Lower lobe of right lung (tissue), 2 donors: ENCODE data around the gene ANKRD6. TPM values are rescaled to one million over a fixed set of nuclear protein-coding genes. Genes with fewer than 3 reads are reported as not detected.

Source experiments
- ATAC-seq, 2 donors: fragments of 200-7000 bp; cut with Tn5 transposase; one replicate each; pipeline ENCODE4 v1.9.1; 2020 to 2022; ENCODE audit warnings: mild to moderate bottlenecking in 2 of 2, moderate library complexity in 2 of 2
- DNase-seq: peaks from one replicate; pipeline ENCODE4 v3.0.0-alpha.2; 2020
- H3K27ac ChIP-seq: fragments of 200-600 bp; one replicate; pipeline ENCODE4 v1.8.0; 2022
- H3K27me3 ChIP-seq: fragments of 200-600 bp; one replicate; pipeline ENCODE4 v1.8.0; 2022; ENCODE audit warnings: low read depth
- H3K36me3 ChIP-seq: fragments of 200-600 bp; one replicate; pipeline ENCODE4 v1.8.0; 2022; ENCODE audit warnings: mild to moderate bottlenecking
- H3K4me1 ChIP-seq: fragments of 200-600 bp; one replicate; pipeline ENCODE4 v1.8.0; 2022
- H3K4me3 ChIP-seq: fragments of 200-600 bp; one replicate; pipeline ENCODE4 v1.8.0; 2022; ENCODE audit warnings: mild to moderate bottlenecking
- H3K9me3 ChIP-seq: fragments of 200-600 bp; one replicate; pipeline ENCODE4 v1.8.0; 2022
- CTCF ChIP-seq: fragments of 200-600 bp; IDR thresholded peaks from one replicate; pipeline ENCODE4 v1.8.0; 2022; ENCODE audit warnings: antibody characterized with exemption, mild to moderate bottlenecking
- intact Hi-C: fragments of 100-400 bp; cut with DNase I; formaldehyde crosslinking; loops from one replicate; pipeline ENCODE4 v1.11.0; 2022
- total RNA-seq: library from RNA; stranded (reverse); fragmentation: NEBNext Ultra II Directional; extraction: Animal tissue kit (Norgen Biotek cat#: 25700); gene quantifications from one replicate; pipeline ENCODE4 v1.2.1, GENCODE V29; 2021
- donor health status: DM: no; HTN: yes; CAD: no; lungs with severe emphysema.

ANKRD6 gene
- total RNA-seq, 1 donor from 2014 or later = 17.7 TPM

DNA sequence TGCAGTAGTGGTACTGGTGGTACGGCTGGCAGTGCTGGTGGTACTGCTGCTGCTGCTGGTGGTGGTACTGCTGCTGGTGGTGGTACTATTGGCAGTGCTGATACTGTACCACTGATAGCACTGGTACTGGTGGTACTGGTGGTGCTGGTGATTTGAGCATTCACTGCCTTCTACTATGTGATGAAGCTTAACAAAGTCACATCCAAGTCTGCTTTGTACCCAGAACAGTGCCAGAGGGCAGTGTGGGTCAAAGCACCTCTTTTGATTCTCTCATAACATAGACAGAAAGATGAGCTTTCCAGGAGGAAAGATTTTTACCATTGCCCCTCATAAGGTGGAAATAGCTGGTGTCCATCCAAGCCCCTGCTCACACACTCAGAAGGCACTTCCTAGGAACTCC, 48.7 kb downstream of the ANKRD6 start:
- H3K4me1 ChIP-seq = peaks cover 9% of the 10 kb centered on the region
- no peaks in the 10 kb centered on the region for H3K27me3 ChIP-seq
- no peak for ATAC-seq
- TF ChIP-seq CTCF = no peak
- H3K4me3 ChIP-seq = no peak overlapping the region
- no peak for DNase-seq
- H3K36me3 ChIP-seq = no peaks in the 10 kb centered on the region
- H3K27ac ChIP-seq = no peak overlapping the region
- intact Hi-C loops = no loop called here
- no peaks in the 10 kb centered on the region for H3K9me3 ChIP-seq

DNA sequence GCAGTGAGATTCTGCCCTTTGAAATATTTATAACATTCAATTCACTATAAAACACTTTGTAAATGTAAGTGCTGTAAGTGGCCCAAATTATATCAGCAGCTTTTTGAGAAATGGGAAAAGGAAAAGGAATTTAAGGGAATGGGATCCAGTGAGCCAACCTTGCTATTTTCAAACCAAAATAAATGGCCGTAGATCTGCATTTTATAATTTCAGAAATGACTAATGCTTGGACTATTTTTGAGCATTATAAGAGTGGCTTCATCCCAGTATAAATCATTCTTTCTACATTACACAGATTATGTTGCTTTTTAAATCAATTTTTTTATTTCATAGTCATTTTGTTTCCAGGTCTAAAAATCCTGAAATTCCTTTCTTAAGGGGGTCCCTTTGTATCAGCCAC, 49.2 kb downstream of the ANKRD6 start:
- H3K9me3 ChIP-seq = no peaks in the 10 kb centered on the region
- no peak overlapping the region for H3K4me3 ChIP-seq
- intact Hi-C loops = no loop called here
- peaks cover 9% of the 10 kb centered on the region for H3K4me1 ChIP-seq
- H3K36me3 ChIP-seq = no peaks in the 10 kb centered on the region
- DNase-seq (no peak), ATAC-seq (no peak)
- no peaks in the 10 kb centered on the region for H3K27me3 ChIP-seq
- TF ChIP-seq CTCF = no peak
- H3K27ac ChIP-seq = no peak overlapping the region

DNA sequence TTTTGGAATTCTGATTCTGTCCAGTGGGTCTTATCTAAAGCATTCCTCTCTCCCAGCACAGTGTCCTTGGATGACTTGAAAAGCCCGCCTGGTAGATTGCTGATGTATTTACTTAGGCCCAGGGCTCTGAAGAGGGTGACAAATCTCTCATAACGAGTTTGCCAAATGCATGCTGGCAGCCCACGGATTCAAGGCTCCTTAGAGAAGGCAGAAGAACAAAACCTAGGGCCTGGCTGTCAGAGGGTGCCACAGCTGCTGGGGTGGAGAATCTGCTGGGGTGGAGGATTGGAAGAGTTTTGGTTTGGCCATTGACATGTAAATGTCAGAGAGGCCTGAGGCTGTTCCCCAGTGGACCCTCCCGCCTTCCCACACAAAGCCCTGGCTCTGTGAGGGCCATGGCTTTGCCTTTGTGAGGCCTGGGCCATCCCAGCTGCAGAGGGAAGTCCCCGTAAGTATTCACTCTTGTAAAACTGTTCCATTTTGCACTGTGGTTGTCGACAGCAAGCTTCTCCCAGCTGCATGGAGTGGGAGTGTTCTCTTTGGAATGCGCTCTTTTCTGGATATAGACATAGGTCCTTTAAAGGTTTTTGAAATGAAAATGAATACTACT, 50.3 kb downstream of the ANKRD6 start:
- Histone ChIP-seq H3K9me3 (no peaks in the 10 kb centered on the region), H3K27me3 (no peaks in the 10 kb centered on the region), H3K4me3 (no peak overlapping the region), H3K36me3 (no peaks in the 10 kb centered on the region), H3K4me1 (peaks cover 9% of the 10 kb centered on the region), H3K27ac (no peak overlapping the region)
- intact Hi-C loops = no loop called here
- no peak for TF ChIP-seq CTCF
- DNase-seq = no peak
- ATAC-seq = peak; percentile 64 to 90

- H3K27ac ChIP-seq = no peak overlapping the region
- DNase-seq (no peak), ATAC-seq (no peak)
- no peak for TF ChIP-seq CTCF
- H3K4me1 ChIP-seq = peaks cover 9% of the 10 kb centered on the region
- H3K36me3 ChIP-seq = no peaks in the 10 kb centered on the region
- no peak overlapping the region for H3K4me3 ChIP-seq
- H3K27me3 ChIP-seq = no peaks in the 10 kb centered on the region
- no peaks in the 10 kb centered on the region for H3K9me3 ChIP-seq
- intact Hi-C loops = no loop called here
These were observed 52.4 kb downstream of the ANKRD6 start for GRCh38 chr6:89485320-89485719.

DNA sequence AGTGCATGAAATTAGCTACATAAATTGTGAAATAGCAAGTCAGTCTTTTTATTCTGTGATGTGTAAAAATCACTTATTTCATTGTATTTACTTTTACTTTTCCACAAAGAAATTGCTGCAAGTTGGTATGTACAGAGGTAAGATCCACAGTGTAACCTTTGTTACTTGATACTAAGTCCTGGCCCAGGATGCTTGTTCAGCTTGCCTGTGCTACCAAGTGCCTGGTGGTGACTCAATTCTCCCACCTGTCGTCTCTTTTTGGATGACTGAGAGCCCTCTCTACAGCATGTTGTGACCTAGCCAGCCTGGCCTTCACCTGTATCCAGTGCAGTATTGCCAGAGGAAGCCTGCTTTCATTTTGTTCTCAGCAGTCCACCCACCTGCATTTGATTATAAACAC, 54.9 kb downstream of the ANKRD6 start:
- peaks cover 7% of the 10 kb centered on the region for H3K4me1 ChIP-seq
- no peaks in the 10 kb centered on the region for H3K27me3 ChIP-seq
- TF ChIP-seq CTCF = no peak
- intact Hi-C loops = no loop called here
- ATAC-seq (no peak), DNase-seq (no peak)
- no peaks in the 10 kb centered on the region for H3K36me3 ChIP-seq
- H3K9me3 ChIP-seq = no peaks in the 10 kb centered on the region
- H3K4me3 ChIP-seq = no peak overlapping the region
- no peak overlapping the region for H3K27ac ChIP-seq
